ENCODE data around the gene CCDC170.

CCDC170 gene

DNA sequence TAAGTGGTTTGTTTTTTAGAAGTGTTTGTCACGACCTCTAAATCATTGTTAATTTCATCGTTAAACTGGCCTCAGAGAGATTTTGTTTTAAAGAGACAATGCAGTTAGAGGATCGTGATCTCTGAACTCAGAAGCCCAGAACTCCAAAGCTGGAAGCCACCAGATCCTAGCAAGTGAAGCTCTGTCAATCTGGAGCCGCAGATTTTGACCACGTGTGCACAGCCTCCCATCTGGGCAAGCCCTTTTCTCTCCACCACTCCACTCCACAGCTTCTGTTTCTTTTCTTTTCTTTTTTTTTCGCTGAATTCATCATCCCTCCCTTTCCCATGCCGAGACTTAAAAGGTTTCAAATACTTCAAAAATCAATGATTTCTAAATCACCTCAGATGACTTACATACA is 171.5 kb downstream of the CCDC170 start:
- Histone ChIP-seq H3K27me3 (no peaks in the 10 kb centered on the region), H3K4me2 (no peak overlapping the region), H3K4me3 (no peak overlapping the region), H3K9ac (no peak overlapping the region), H3K36me3 (no peaks in the 10 kb centered on the region), H3K9me3 (replicated peaks in 1 of 11) (no peaks in the 10 kb centered on the region), H4K20me1 (no peaks in the 10 kb centered on the region), H3K4me1 (no peaks in the 10 kb centered on the region), H3K27ac (no peak overlapping the region)
- no peak for TF ChIP-seq Cebpa-rat (IDR thresholded peaks at IDR 0.05)

GRCh38 chr6:151666526-151666925 is 172.7 kb downstream of the CCDC170 start:
- H3K27me3 ChIP-seq: no peaks in the 10 kb centered on the region
- TF ChIP-seq Cebpa-rat (IDR thresholded peaks at IDR 0.05): no peak
- H3K4me3 ChIP-seq: no peak overlapping the region
- no peak overlapping the region for H3K4me2 ChIP-seq
- H4K20me1 ChIP-seq: no peaks in the 10 kb centered on the region
- H3K27ac ChIP-seq: no peak overlapping the region
- H3K9ac ChIP-seq: no peak overlapping the region
- H3K36me3 ChIP-seq: no peaks in the 10 kb centered on the region
- peaks cover 0 to 5% (median 0%) of the 10 kb centered on the region in 11 experiments; a peak in 2 of 22 replicates for H3K9me3 ChIP-seq (replicated peaks in 1 of 11)
- no peaks in the 10 kb centered on the region for H3K4me1 ChIP-seq

DNA sequence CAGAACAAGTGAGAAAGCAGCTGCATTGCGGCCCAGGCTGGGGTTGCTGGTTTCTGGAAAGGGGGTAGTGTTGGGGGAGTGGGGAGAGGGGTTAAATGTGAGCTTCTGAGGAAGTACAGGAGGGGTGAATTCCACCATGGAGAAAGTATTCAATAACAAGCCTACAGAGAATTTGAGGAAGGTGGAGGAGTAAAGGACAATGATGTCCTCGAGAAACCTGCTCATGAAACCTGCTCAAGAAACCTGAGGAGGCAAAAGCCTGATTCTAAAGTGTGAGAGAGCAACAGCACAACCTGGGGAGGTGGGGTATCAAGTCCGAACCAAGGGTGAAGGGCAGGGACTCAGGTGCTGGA is 175.4 kb downstream of the CCDC170 start:
- no peaks in the 10 kb centered on the region for H3K27me3 ChIP-seq
- no peak overlapping the region for H3K4me3 ChIP-seq
- H3K4me1 ChIP-seq: no peaks in the 10 kb centered on the region
- TF ChIP-seq Cebpa-rat (IDR thresholded peaks at IDR 0.05): no peak
- no peak overlapping the region for H3K9ac ChIP-seq
- no peaks in the 10 kb centered on the region for H4K20me1 ChIP-seq
- H3K27ac ChIP-seq: no peak overlapping the region
- no peak overlapping the region for H3K4me2 ChIP-seq
- H3K9me3 ChIP-seq (replicated peaks in 1 of 11): peaks cover 0 to 5% (median 0%) of the 10 kb centered on the region in 11 experiments; a peak in 3 of 22 replicates
- no peaks in the 10 kb centered on the region for H3K36me3 ChIP-seq

- Histone ChIP-seq H4K20me1 (no peaks in the 10 kb centered on the region), H3K27me3 (no peaks in the 10 kb centered on the region), H3K9me3 (replicated peaks in 1 of 11) (peaks cover 0 to 10% (median 0%) of the 10 kb centered on the region in 11 experiments; a peak in 3 of 22 replicates), H3K4me3 (no peak overlapping the region), H3K4me1 (peaks cover 0 to 4% (median under 1%) of the 10 kb centered on the region in 10 experiments; a peak in 9 of 20 replicates), H3K27ac (no peak overlapping the region), H3K36me3 (no peaks in the 10 kb centered on the region), H3K4me2 (no peak overlapping the region), H3K9ac (no peak overlapping the region)
- TF ChIP-seq Cebpa-rat (IDR thresholded peaks at IDR 0.05): no peak
Observed at GRCh38 chr6:151670116-151670515, 176.3 kb downstream of the CCDC170 start.

All from BLaER1 treated with 17β-estradiol and CSF1 and Interleukin-3, amounts not matched to agents 10 nM and 100 nM (cell line).